ENCODE data around the gene GHRH.

DNA sequence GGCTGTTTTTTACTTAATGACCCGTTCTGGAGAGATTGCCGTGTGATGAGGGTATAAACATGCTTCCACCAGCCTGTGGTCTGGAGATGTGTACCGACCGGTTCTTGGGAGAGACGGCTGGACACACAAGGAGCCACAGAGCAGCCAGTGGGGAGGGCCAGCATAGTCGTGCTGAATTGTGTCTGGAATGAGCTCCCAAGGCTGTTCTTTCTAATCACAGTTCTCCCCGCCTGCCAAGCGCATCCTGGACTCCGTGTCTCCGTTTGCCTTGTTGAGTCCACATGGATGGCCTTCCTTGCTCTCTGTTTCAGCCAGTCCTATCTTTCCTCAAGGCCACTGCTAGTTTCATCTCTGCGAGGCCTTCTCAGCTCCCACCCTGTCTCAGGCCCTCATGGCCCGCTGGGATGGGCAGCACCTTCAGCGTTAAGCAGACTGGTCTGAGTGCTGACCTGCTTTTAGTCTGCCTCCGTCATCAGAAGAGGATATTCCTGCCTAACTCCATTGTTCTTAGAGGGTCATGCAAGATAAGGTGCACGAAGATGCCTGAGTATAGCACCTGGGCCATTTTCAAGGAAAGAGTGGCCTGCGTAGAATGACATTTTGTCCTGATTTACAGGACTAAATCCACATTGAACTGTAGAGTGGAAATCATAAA, 48.4 kb upstream of the GHRH start:
- TF ChIP-seq, protein P1, sequence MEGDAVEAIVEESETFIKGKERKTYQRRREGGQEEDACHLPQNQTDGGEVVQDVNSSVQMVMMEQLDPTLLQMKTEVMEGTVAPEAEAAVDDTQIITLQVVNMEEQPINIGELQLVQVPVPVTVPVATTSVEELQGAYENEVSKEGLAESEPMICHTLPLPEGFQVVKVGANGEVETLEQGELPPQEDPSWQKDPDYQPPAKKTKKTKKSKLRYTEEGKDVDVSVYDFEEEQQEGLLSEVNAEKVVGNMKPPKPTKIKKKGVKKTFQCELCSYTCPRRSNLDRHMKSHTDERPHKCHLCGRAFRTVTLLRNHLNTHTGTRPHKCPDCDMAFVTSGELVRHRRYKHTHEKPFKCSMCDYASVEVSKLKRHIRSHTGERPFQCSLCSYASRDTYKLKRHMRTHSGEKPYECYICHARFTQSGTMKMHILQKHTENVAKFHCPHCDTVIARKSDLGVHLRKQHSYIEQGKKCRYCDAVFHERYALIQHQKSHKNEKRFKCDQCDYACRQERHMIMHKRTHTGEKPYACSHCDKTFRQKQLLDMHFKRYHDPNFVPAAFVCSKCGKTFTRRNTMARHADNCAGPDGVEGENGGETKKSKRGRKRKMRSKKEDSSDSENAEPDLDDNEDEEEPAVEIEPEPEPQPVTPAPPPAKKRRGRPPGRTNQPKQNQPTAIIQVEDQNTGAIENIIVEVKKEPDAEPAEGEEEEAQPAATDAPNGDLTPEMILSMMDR (IDR thresholded peaks at IDR 0.05; ENCODE audit: low read depth, low read length), result no peak
- no peak for TF ChIP-seq EZH2phosphoT487 (IDR thresholded peaks at IDR 0.05; ENCODE audit: low read depth)
